NB4 (cell line): ENCODE data around the gene NAV3.

Experiments
- DNase-seq: peaks from one replicate; pipeline ENCODE4 v3.0.0; 2010; ENCODE audit warnings: low read depth
- H3K4me3 ChIP-seq: one replicate; pipeline ENCODE4 v1.5.1; 2011; ENCODE audit warnings: mild to moderate bottlenecking, low read depth, low read length, moderate library complexity
- MYC ChIP-seq: IDR thresholded peaks from 2 replicates; pipeline ENCODE4 v1.6.1; 2011; ENCODE audit warnings: low read depth, low read length
- POLR2A ChIP-seq: IDR thresholded peaks from 2 replicates; pipeline ENCODE4 v1.6.1; 2011; ENCODE audit warnings: mild to moderate bottlenecking; ENCODE audit not compliant: insufficient read length; ENCODE audit errors: extremely low read depth
- TF ChIP-seq, protein P1 (sequence below): IDR thresholded peaks from one replicate; pipeline ENCODE4 v1.5.1; 2012; ENCODE audit warnings: low read depth, low read length
- TF ChIP-seq, protein P2 (sequence below): IDR thresholded peaks from 2 replicates; pipeline ENCODE4 v1.6.1; 2011; ENCODE audit warnings: low read depth, low read length

Gene NAV3

DNA sequence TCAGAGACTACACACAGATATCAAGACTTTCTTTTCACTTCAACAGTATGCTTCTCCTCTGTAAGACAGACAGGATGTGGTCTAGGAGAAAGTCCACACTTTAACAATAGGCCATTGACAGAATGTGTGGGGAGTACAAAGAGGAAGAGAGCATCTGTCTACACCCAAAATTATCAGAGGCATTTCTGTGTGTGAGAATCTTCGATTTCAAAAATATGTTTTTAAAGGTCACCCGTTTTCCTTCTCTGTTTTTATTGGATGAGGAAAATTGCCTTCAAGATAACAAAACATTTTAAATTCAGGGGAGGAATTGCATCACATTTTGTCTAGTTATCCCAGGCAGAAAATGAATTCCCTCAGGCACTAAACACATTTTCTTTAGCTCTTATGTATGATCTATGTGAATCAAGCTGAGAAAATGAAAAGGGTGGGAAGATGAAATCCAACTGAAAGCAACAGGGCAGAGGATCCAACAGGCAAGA, 16.4 kb downstream of the NAV3 start:
- TF ChIP-seq MYC (no peak), POLR2A (no peak)
- TF ChIP-seq, protein P1, sequence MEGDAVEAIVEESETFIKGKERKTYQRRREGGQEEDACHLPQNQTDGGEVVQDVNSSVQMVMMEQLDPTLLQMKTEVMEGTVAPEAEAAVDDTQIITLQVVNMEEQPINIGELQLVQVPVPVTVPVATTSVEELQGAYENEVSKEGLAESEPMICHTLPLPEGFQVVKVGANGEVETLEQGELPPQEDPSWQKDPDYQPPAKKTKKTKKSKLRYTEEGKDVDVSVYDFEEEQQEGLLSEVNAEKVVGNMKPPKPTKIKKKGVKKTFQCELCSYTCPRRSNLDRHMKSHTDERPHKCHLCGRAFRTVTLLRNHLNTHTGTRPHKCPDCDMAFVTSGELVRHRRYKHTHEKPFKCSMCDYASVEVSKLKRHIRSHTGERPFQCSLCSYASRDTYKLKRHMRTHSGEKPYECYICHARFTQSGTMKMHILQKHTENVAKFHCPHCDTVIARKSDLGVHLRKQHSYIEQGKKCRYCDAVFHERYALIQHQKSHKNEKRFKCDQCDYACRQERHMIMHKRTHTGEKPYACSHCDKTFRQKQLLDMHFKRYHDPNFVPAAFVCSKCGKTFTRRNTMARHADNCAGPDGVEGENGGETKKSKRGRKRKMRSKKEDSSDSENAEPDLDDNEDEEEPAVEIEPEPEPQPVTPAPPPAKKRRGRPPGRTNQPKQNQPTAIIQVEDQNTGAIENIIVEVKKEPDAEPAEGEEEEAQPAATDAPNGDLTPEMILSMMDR = no peak
- TF ChIP-seq, protein P2, sequence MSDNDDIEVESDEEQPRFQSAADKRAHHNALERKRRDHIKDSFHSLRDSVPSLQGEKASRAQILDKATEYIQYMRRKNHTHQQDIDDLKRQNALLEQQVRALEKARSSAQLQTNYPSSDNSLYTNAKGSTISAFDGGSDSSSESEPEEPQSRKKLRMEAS = no peak
- no peak overlapping the region for H3K4me3 ChIP-seq
- peak; percentile 16 for DNase-seq

DNA sequence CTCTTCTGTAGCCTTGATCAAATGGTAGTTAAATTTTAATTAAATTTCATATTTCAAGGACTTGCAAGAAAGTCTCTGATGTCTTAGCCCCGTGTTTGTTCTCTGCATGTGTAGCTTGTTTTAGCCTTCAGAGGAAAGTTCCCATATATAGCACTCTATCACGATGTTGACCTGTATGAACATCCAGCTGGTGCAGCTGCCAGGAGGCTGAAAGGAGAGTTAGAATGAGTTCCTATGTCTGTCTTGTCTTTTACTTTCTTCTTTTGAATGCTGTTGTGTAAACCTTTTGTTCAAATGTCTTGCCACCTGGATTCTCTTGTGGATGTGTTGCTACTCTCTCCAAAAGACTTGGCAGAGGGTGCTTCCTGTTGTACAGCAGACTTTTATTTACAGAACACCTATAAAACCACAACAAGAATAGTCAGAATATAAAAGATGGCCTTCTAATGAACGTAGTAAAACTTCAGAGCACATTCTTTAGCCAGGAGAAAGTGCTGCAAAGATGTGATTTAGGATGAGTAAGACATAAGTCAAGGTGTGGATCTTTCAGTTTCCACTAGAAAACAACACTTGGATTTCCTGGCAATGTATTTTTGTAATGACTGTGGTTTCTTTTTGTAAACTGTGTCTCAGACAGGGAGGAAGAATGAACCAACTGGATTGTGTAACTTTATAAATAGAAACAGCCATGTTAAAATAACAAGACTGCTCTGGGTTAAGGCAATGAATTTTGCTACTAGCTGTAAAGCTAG, 17.2 kb downstream of the NAV3 start:
- DNase-seq = no peak
- no peak overlapping the region for H3K4me3 ChIP-seq
- TF ChIP-seq POLR2A = no peak
- TF ChIP-seq MYC = no peak
- TF ChIP-seq, protein P1 = no peak
- TF ChIP-seq, protein P2 = no peak

DNA sequence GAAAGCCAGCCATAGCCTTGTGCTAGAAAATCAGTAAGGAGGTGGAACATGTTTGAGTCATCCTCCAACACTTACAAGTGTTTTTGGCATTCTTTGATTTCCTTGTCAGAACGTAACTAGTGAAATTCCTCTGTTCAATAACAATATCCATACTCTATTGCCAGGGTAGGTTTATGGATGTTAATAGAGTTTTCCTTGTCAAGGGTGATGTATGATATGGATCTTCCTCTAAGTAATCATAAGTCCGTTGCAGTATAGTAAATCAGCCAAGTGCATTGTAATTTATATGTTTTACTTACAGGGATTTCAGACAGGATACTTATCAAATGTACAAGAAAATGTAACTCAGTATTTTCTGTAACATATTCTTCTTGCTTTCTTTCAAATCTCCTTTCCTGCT, 19.4 kb downstream of the NAV3 start:
- DNase-seq = no peak
- H3K4me3 ChIP-seq = no peak overlapping the region
- TF ChIP-seq POLR2A (no peak), MYC (no peak)
- TF ChIP-seq, protein P2 = no peak
- TF ChIP-seq, protein P1 = no peak

DNA sequence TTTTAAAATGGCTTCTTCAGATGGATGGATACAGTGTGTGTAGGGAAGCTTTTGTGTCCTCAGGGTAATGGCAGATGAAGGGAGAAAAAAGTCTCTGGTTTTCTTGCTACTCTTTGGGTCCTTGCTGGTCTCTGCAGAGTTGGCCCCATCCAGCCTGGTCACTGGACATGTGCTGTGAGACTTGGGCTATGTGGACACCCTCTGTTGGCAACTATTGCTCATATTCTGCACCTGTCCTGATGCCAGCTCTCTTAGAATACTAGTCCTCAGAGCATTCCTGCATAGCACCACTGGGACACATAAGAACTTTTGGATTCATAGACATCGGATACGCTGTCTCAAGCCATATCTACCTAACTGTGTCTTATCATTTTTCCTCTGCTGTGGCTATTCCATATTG, 20.0 kb downstream of the NAV3 start:
- DNase-seq = no peak
- TF ChIP-seq, protein P2 = no peak
- TF ChIP-seq MYC (no peak), POLR2A (no peak)
- TF ChIP-seq, protein P1 = no peak

DNA sequence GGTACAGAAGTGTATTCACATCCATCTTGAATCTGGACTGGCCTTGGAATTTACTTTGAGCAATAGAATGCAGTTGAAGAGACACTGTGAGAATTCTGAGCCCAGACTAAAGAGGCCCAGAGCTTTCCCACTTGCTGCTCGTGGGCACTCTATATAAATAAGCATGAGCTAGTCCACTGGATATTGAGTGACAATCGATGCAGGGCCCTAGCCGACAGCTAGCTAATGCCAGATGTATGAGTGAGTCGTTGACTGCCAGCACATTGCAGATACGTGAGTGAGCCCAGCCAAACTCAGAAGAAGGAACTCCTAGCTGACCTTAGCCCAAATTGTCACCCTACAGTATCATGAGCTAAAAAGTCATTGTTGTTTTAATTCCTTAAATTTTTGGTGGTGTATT, 24.9 kb downstream of the NAV3 start:
- no peak overlapping the region for H3K4me3 ChIP-seq
- DNase-seq = no peak
- no peak for TF ChIP-seq POLR2A
- TF ChIP-seq, protein P1 = no peak

More for the DNA sequence above, 20.0 kb downstream of the NAV3 start:
- no peak overlapping the region for H3K4me3 ChIP-seq
